ENCODE results near the gene LRIT3. TPM values are rescaled to one million over a fixed set of nuclear protein-coding genes. Genes with fewer than 3 reads are reported as not detected.

LRIT3 gene
- total RNA-seq, 1 experiment from 2014 or later: 0.11 TPM

DNA sequence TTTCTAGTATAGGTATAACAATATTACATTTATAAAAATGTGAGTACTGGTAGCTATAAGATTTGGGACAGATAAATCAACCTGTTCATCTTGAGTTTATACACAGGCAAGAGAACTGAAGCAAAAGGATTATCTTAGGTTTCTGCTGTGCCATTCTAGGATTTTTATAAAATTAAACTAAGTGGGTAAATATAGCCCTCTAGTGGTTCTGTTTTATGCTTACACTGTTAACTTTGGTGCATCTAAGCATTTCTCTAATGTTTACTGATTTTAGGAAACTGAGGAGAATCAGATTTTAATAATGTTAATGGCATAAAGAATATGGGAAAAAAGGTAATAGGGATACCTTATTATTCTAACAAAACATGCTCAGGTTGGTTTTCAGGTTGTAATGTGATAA is 21.2 kb upstream of the LRIT3 start:
- BruUV-seq (replicated peaks): no TSS peak
- Histone ChIP-seq H3K9ac (ENCODE audit: low read length) (no peak overlapping the region), H3K27me3 (ENCODE audit: low read length) (no peaks in the 10 kb centered on the region), H3K9me3 (ENCODE audit: low read length) (no peaks in the 10 kb centered on the region), H4K20me1 (ENCODE audit: low read length) (no peaks in the 10 kb centered on the region), H3K79me2 (ENCODE audit: low read length) (no peaks in the 10 kb centered on the region), H3K27ac (ENCODE audit: low read length) (no peak overlapping the region), H3F3A (ENCODE audit: low read length, unreplicated experiment) (peaks cover 3% of the 10 kb centered on the region), H3K36me3 (ENCODE audit: low read depth, low read length) (peaks cover 23% of the 10 kb centered on the region), H3K4me2 (ENCODE audit: low read length) (no peak overlapping the region), H3K4me1 (ENCODE audit: insufficient read depth, low read length) (no peaks in the 10 kb centered on the region), H3K9me2 (replicated peaks; ENCODE audit: low read length) (no peaks in the 10 kb centered on the region), H2AFZ (ENCODE audit: low read length) (no peak overlapping the region), H3K4me3 (ENCODE audit: low read length) (no peak overlapping the region)
- ChIA-PET CTCF (no interaction called here), POLR2A (ENCODE audit: unreplicated experiment) (no interaction called here)
- peak; percentile 32 for DNase-seq
- intact Hi-C loops (cut with micrococcal nuclease): loop anchor here (1.0 kb wide), 1 partner anchor 152 kb away; no protein-coding TSS in a partner anchor
- TF ChIP-seq EZH2phosphoT487 (IDR thresholded peaks at IDR 0.05; ENCODE audit: borderline replicate concordance, low read length) (no peak), EZH2 (IDR thresholded peaks at IDR 0.05; ENCODE audit: low read length, unreplicated experiment) (no peak)
- TF ChIP-seq, protein P1, sequence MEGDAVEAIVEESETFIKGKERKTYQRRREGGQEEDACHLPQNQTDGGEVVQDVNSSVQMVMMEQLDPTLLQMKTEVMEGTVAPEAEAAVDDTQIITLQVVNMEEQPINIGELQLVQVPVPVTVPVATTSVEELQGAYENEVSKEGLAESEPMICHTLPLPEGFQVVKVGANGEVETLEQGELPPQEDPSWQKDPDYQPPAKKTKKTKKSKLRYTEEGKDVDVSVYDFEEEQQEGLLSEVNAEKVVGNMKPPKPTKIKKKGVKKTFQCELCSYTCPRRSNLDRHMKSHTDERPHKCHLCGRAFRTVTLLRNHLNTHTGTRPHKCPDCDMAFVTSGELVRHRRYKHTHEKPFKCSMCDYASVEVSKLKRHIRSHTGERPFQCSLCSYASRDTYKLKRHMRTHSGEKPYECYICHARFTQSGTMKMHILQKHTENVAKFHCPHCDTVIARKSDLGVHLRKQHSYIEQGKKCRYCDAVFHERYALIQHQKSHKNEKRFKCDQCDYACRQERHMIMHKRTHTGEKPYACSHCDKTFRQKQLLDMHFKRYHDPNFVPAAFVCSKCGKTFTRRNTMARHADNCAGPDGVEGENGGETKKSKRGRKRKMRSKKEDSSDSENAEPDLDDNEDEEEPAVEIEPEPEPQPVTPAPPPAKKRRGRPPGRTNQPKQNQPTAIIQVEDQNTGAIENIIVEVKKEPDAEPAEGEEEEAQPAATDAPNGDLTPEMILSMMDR (conservative IDR thresholded peaks at IDR 0.05; ENCODE audit: low read depth, low read length): peak; percentile 68
- peak; percentile 33; the same call in 1 of the 2 replicates for ATAC-seq

DNA sequence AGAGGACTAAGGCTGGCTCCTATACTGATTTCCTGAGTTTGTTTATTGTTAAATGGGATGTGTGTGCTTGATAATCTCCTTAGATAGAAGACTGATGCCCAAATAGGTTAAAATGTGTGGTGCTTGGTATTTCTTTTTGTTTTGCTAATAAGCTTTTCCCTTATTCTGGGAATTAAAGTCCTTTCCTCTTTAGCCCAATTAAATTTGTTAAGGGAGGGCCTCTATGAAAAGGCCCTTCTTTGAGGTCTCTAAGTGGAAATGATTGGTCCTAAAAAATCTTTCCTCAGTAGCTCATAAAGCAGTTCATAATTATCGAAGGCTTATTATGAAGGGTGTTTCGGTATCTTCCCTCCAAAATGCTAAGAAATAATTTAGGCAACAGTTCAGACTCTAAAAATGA is 20.2 kb upstream of the LRIT3 start, which contains the start of gene RRH:
Gene RRH, plus strand, starts transcription at position 301 of the 400 bp plus-strand sequence. Its CDS starts 56 bp downstream, at position 357.
- H4K20me1 ChIP-seq (ENCODE audit: low read length): no peaks in the 10 kb centered on the region
- ChIA-PET CTCF (no interaction called here), POLR2A (ENCODE audit: unreplicated experiment) (no interaction called here)
- no peaks in the 10 kb centered on the region for H3K79me2 ChIP-seq (ENCODE audit: low read length)
- no peak within 1 kb of the TSS for H3K9ac ChIP-seq (ENCODE audit: low read length)
- H3K4me2 ChIP-seq (ENCODE audit: low read length): no peak within 1 kb of the TSS
- H3K27me3 ChIP-seq (ENCODE audit: low read length): no peaks in the 10 kb centered on the region
- TF ChIP-seq, protein P1 (conservative IDR thresholded peaks at IDR 0.05; ENCODE audit: low read depth, low read length): no peak
- TF ChIP-seq EZH2 (IDR thresholded peaks at IDR 0.05; ENCODE audit: low read length, unreplicated experiment): no peak
- TF ChIP-seq EZH2phosphoT487 (IDR thresholded peaks at IDR 0.05; ENCODE audit: borderline replicate concordance, low read length): no peak
- no peaks in the 10 kb centered on the region for H3K9me2 ChIP-seq (replicated peaks; ENCODE audit: low read length)
- no peaks in the 10 kb centered on the region for H3K9me3 ChIP-seq (ENCODE audit: low read length)
- no peak within 1 kb of the TSS for H3K27ac ChIP-seq (ENCODE audit: low read length)
- H3F3A ChIP-seq (ENCODE audit: low read length, unreplicated experiment): peaks cover 3% of the 10 kb centered on the region
- DNase-seq (no peak), ATAC-seq (no peak)
- intact Hi-C loops (cut with micrococcal nuclease): no loop called here
- no peak within 1 kb of the TSS for H3K4me3 ChIP-seq (ENCODE audit: low read length)
- no peak within 1 kb of the TSS for H2AFZ ChIP-seq (ENCODE audit: low read length)
- BruUV-seq (replicated peaks): no TSS peak
- no peaks in the 10 kb centered on the region for H3K4me1 ChIP-seq (ENCODE audit: insufficient read depth, low read length)
- peaks cover 23% of the 10 kb centered on the region for H3K36me3 ChIP-seq (ENCODE audit: low read depth, low read length)

DNA sequence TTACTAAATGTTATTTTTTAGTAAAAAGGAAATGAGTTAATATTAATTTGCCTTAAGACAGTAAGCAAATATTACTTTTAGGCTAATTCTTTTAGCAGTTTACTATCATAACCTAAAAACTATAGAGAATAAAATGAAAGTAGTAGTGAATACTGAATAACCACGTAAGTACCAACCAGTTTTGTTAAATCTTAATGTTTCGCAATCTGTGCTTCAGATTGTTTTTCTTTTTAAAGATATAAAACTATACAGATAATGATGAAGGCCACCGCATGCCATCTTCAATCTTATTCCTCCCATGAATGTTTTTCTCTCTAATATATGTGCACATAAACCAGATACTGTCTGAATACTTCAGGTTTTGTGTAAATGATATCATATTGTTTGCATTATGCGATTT is 14.2 kb upstream of the LRIT3 start:
- TF ChIP-seq EZH2 (IDR thresholded peaks at IDR 0.05; ENCODE audit: low read length, unreplicated experiment) (no peak), EZH2phosphoT487 (IDR thresholded peaks at IDR 0.05; ENCODE audit: borderline replicate concordance, low read length) (no peak)
- TF ChIP-seq, protein P1 (conservative IDR thresholded peaks at IDR 0.05; ENCODE audit: low read depth, low read length): no peak
- intact Hi-C loops (cut with micrococcal nuclease): no loop called here
- CTCF ChIA-PET: no interaction called here

More for the DNA sequence above, 14.2 kb upstream of the LRIT3 start:
- no peak overlapping the region for H3K9ac ChIP-seq (ENCODE audit: low read length)
- ATAC-seq (no peak), DNase-seq (no peak)
- no peaks in the 10 kb centered on the region for H3K4me1 ChIP-seq (ENCODE audit: insufficient read depth, low read length)
- H3K9me2 ChIP-seq (replicated peaks; ENCODE audit: low read length): no peaks in the 10 kb centered on the region
- no peaks in the 10 kb centered on the region for H3F3A ChIP-seq (ENCODE audit: low read length, unreplicated experiment)
- no peak overlapping the region for H3K4me2 ChIP-seq (ENCODE audit: low read length)
- H3K27ac ChIP-seq (ENCODE audit: low read length): no peak overlapping the region
- H3K27me3 ChIP-seq (ENCODE audit: low read length): no peaks in the 10 kb centered on the region
- H3K9me3 ChIP-seq (ENCODE audit: low read length): no peaks in the 10 kb centered on the region
- no peaks in the 10 kb centered on the region for H4K20me1 ChIP-seq (ENCODE audit: low read length)
- no peak overlapping the region for H2AFZ ChIP-seq (ENCODE audit: low read length)
- no peaks in the 10 kb centered on the region for H3K36me3 ChIP-seq (ENCODE audit: low read depth, low read length)
- H3K79me2 ChIP-seq (ENCODE audit: low read length): no peaks in the 10 kb centered on the region
- POLR2A ChIA-PET (ENCODE audit: unreplicated experiment): no interaction called here
- H3K4me3 ChIP-seq (ENCODE audit: low read length): no peak overlapping the region
- no TSS peak for BruUV-seq (replicated peaks)
